SJSA1 (cell line): ENCODE measurements around the gene EFCAB11. TPM values are rescaled to one million over a fixed set of nuclear protein-coding genes. Genes with fewer than 3 reads are reported as not detected.
A peak's percentile ranks its signal among the peaks of the same experiment; 100 is the strongest.
"Not testable (repeated sequence)": the region's sequence is repeated elsewhere in the genome, so short reads cannot be mapped to it uniquely, and the experiment has no call there.

Experiments
- DNase-seq, 2 experiments: peaks; one replicate each; pipeline ENCODE4 v3.0.0-alpha.2; 2015 to 2020; ENCODE audit warnings: low spot score in 2 of 2, low read depth in 1 of 2
- H3K27ac ChIP-seq: fragments of 250-450 bp; sonication (Bioruptor Pico); 2 replicates; pipeline ENCODE4 v1.5.1; 2020; ENCODE audit warnings: mild to moderate bottlenecking, moderate library complexity
- H3K27me3 ChIP-seq: fragments of 250-450 bp; sonication (Bioruptor Pico); replicated peaks from 2 replicates; pipeline ENCODE4 v1.5.1; 2020; ENCODE audit warnings: mild to moderate bottlenecking, moderate library complexity
- H3K36me3 ChIP-seq: fragments of 250-450 bp; sonication (Bioruptor Pico); 2 replicates; pipeline ENCODE4 v1.5.1; 2020; ENCODE audit warnings: mild to moderate bottlenecking
- H3K4me1 ChIP-seq: fragments of 250-450 bp; sonication (Bioruptor Pico); replicated peaks from 2 replicates; pipeline ENCODE4 v1.6.1; 2021; ENCODE audit warnings: mild to moderate bottlenecking
- H3K4me3 ChIP-seq: fragments of 250-450 bp; sonication (Bioruptor Pico); 2 replicates; pipeline ENCODE4 v1.5.1; 2020; ENCODE audit warnings: mild to moderate bottlenecking
- H3K9me3 ChIP-seq: fragments of 250-450 bp; sonication (Bioruptor Pico); replicated peaks from 2 replicates; pipeline ENCODE4 v1.5.1; 2020; ENCODE audit warnings: mild to moderate bottlenecking
- total RNA-seq: library from RNA; depleted of rRNA; stranded (reverse); fragments of >200 nt; shearing (Covaris generic); gene quantifications from 2 replicates; pipeline ENCODE4 v1.2.3, GENCODE V29; 2014

Gene EFCAB11
- total RNA-seq, 1 experiment from 2014 or later: 12.3 TPM

- H3K27me3 ChIP-seq: no peaks in the 10 kb centered on the region
- 0 out of 2 replicates have a peak, but pooled peaks cover 4% of the 10 kb centered on the region for H3K9me3 ChIP-seq
- H3K4me1 ChIP-seq: 0 out of 2 replicates have a peak, but pooled peaks cover 3% of the 10 kb centered on the region
- H3K36me3 ChIP-seq: no peaks in the 10 kb centered on the region
- no peak overlapping the region for H3K27ac ChIP-seq
- no peak overlapping the region for H3K4me3 ChIP-seq
- no peak for DNase-seq
Observed at GRCh38 chr14:89892953-89893352, 61.6 kb downstream of the EFCAB11 start.

- not testable (repeated sequence) for H3K4me3 ChIP-seq, H3K27me3 ChIP-seq, DNase-seq, H3K4me1 ChIP-seq, H3K36me3 ChIP-seq, H3K27ac ChIP-seq, H3K9me3 ChIP-seq
Observed at GRCh38 chr14:89891721-89892120, 62.8 kb downstream of the EFCAB11 start.

DNA sequence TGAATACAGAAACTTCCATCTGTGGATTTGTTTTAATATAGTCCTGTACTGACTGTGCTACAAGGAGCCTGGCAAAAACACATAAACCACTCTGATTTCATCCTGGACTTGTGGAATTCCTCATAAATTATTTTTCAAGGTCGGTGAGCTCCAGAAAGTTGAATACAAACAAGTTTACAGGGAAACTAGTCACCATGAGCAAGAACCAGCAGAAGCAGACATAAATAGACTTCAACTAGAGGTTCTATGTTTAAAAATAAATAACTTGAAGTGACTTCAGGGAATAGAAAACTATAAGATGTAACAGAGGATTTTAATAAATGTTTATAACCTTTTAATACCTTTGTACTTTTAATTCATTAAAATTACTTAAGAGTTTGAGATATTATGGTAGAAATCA lies 63.5 kb downstream of the EFCAB11 start:
- Histone ChIP-seq H3K4me3 (no peak overlapping the region), H3K36me3 (no peaks in the 10 kb centered on the region), H3K27ac (no peak overlapping the region), H3K9me3 (0 out of 2 replicates have a peak, but pooled peaks cover 4% of the 10 kb centered on the region), H3K4me1 (0 out of 2 replicates have a peak, but pooled peaks cover 3% of the 10 kb centered on the region), H3K27me3 (no peaks in the 10 kb centered on the region)
- DNase-seq: no peak

DNA sequence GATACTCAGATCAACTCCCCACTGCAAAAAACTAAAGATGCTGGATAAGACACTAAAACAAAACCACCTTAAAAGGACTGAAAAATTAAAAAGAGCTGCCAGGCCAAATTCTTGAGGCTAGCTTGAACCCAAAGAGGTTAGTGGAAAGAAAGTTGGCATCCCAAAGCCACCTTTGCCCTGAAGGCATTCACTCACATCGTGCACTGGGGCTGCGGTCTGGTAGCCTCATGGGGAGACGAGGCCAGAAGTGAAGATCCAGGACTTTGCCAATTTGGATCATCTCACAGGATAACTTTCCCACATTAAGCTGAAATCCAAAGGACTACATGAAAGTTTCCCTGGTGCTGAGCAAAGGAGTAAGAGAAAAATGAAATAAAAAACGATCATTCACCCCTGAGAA lies 63.9 kb downstream of the EFCAB11 start:
- 0 out of 2 replicates have a peak, but pooled peaks cover 3% of the 10 kb centered on the region for H3K4me1 ChIP-seq
- no peak overlapping the region for H3K27ac ChIP-seq
- 0 out of 2 replicates have a peak, but pooled peaks cover 4% of the 10 kb centered on the region for H3K9me3 ChIP-seq
- no peaks in the 10 kb centered on the region for H3K27me3 ChIP-seq
- H3K4me3 ChIP-seq: no peak overlapping the region
- DNase-seq: no peak
- no peaks in the 10 kb centered on the region for H3K36me3 ChIP-seq

GRCh38 chr14:89889626-89890025 lies 64.9 kb downstream of the EFCAB11 start:
- DNase-seq: no peak
- Histone ChIP-seq H3K4me3 (no peak overlapping the region), H3K36me3 (no peaks in the 10 kb centered on the region), H3K27me3 (no peaks in the 10 kb centered on the region), H3K27ac (no peak overlapping the region), H3K4me1 (0 out of 2 replicates have a peak, but pooled peaks cover 3% of the 10 kb centered on the region), H3K9me3 (0 out of 2 replicates have a peak, but pooled peaks cover 4% of the 10 kb centered on the region)

- H3K27me3 ChIP-seq: no peaks in the 10 kb centered on the region
- no peaks in the 10 kb centered on the region for H3K36me3 ChIP-seq
- H3K4me1 ChIP-seq: 0 out of 2 replicates have a peak, but pooled peaks cover 3% of the 10 kb centered on the region
- no peak for DNase-seq
- no peaks in the 10 kb centered on the region for H3K9me3 ChIP-seq
- H3K4me3 ChIP-seq: no peak overlapping the region
- no peak overlapping the region for H3K27ac ChIP-seq
Observed at GRCh38 chr14:89884761-89885160, 69.8 kb downstream of the EFCAB11 start.

DNA sequence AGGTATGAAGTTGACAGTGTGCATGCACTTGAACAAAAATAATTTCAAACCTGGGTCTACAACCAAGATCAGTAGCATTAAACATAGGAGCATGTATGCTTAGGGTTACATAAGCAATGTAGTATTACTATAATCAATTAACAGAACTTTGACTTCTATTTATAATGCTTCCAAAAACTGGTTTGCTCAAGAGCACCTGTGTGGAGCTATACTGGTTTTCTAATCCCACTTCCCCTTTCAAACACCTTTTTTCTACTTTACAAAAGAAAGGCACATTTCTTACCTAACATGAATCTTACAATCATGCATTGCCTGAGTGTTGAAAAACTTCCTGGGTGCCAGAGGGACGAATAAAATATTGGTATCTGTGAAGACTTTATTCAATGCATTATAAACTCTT lies 72.7 kb downstream of the EFCAB11 start:
- no peaks in the 10 kb centered on the region for H3K9me3 ChIP-seq
- no peaks in the 10 kb centered on the region for H3K27me3 ChIP-seq
- no peaks in the 10 kb centered on the region for H3K4me1 ChIP-seq
- H3K4me3 ChIP-seq: no peak overlapping the region
- no peak for DNase-seq
- H3K27ac ChIP-seq: no peak overlapping the region
- H3K36me3 ChIP-seq: no peaks in the 10 kb centered on the region

DNA sequence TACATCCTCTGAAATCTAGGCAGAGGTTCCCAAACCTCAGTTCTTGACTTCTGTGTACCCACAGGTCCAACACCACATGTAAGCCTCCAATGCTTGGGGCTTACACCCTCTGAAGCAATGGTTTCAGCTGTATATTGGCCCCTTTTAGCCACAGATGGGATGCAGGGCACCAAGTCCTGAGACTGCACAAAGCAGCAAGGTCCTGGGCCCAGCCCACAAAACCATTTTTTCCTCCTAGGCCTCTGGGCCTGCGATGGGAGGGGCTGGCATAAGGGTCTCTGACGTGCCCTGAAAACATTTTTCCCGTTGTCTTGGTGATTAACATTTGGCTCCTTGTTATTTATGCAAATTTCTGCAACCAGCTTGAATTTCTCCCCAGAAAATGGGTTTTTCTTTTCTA lies 80.4 kb downstream of the EFCAB11 start:
- not testable (repeated sequence) for H3K36me3 ChIP-seq, H3K27me3 ChIP-seq, H3K27ac ChIP-seq, H3K9me3 ChIP-seq, DNase-seq, H3K4me3 ChIP-seq
- peaks cover 12% of the 10 kb centered on the region for H3K4me1 ChIP-seq

- H3K27ac ChIP-seq: no peak overlapping the region
- no peaks in the 10 kb centered on the region for H3K36me3 ChIP-seq
- no peak overlapping the region for H3K4me3 ChIP-seq
- DNase-seq: no peak
- H3K9me3 ChIP-seq: peaks cover 3% of the 10 kb centered on the region
- peaks cover 24% of the 10 kb centered on the region for H3K4me1 ChIP-seq
- no peaks in the 10 kb centered on the region for H3K27me3 ChIP-seq
Observed at GRCh38 chr14:89870316-89870715, 84.2 kb downstream of the EFCAB11 start.

DNA sequence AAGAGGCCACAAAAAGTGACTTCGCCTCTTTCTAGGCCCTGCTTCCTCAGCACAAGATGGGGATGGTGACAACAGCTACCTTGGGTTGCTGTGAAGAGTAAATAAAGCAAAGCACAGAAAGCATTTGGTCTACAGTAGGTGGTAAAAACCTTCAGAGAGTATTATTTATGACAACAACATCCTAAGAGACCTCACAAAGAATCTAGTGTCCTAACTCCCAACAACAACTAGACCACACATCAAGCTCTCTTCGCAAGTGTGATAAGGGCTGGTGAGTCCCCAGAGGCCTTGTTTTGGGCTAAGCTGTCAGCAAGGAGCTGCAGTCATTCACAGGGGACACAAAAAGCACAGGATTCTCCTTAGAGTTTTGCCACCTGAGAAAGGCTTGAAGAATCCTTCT lies 84.9 kb downstream of the EFCAB11 start:
- DNase-seq: peak in 1 of 2 experiments; percentile 52
- Histone ChIP-seq H3K4me3 (no peak overlapping the region), H3K9me3 (peaks cover 3% of the 10 kb centered on the region), H3K36me3 (no peaks in the 10 kb centered on the region), H3K27me3 (no peaks in the 10 kb centered on the region), H3K27ac (no peak overlapping the region), H3K4me1 (peaks cover 24% of the 10 kb centered on the region)

GRCh38 chr14:89866458-89866857 lies 88.1 kb downstream of the EFCAB11 start:
- DNase-seq: no peak
- Histone ChIP-seq H3K27me3 (no peaks in the 10 kb centered on the region), H3K27ac (no peak overlapping the region), H3K4me3 (no peak overlapping the region), H3K36me3 (no peaks in the 10 kb centered on the region), H3K4me1 (peaks cover 24% of the 10 kb centered on the region), H3K9me3 (peaks cover 3% of the 10 kb centered on the region; the same call in 1 of the 2 replicates)

DNA sequence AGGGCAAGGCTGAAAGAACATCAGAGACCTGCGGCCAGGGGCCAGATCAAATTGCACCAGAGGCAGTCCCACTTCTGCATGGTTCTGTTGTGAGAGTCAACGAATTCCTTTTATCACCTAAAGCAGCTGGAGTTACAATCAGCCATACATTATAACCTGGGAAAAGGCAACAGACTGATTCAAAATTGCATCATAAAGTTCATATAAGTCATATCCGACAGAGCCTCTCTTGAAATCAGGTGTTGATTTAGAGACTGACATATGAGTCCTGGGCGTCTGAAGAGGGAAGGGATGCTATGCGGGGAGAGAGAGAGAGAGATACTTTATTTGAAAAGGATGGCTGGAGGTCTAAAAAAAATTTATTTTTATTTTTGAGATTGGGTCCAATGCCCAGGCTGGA lies 89.4 kb downstream of the EFCAB11 start:
- H3K9me3 ChIP-seq: peaks cover 3% of the 10 kb centered on the region; the same call in 1 of the 2 replicates

GRCh38 chr14:89862856-89863255 lies 91.7 kb downstream of the EFCAB11 start:
- DNase-seq: no peak
- H3K4me1 ChIP-seq: peaks cover 9% of the 10 kb centered on the region

More for the DNA sequence above, 89.4 kb downstream of the EFCAB11 start:
- Histone ChIP-seq H3K27ac (no peak overlapping the region), H3K4me3 (no peak overlapping the region), H3K36me3 (peaks cover 4% of the 10 kb centered on the region; the same call in 1 of the 2 replicates), H3K27me3 (no peaks in the 10 kb centered on the region), H3K4me1 (peaks cover 22% of the 10 kb centered on the region)
- no peak for DNase-seq

DNA sequence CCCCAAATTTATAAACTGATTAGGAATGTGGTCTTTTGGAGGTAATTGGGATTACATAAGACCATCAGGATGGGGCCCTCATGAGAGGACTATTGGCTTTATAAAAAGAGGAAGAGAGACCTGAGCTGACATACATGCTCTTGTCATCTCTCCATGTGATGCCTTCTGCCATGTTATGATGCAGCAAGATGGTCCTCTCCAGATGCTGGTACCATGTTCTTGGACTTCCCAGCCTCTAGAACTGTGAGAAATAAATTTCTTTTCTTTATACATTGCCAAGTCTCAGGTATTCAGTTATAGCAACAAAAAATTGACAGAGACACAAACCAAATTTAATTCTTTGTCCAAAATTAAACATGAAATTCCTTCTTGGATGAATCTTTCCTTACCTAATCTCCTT lies 92.9 kb downstream of the EFCAB11 start:
- H3K27ac ChIP-seq: no peak overlapping the region
- H3K4me1 ChIP-seq: peaks cover 13% of the 10 kb centered on the region
- H3K36me3 ChIP-seq: peaks cover 4% of the 10 kb centered on the region; the same call in 1 of the 2 replicates
- H3K4me3 ChIP-seq: no peak overlapping the region
- no peaks in the 10 kb centered on the region for H3K27me3 ChIP-seq
- DNase-seq: no peak
- no peaks in the 10 kb centered on the region for H3K9me3 ChIP-seq

More at GRCh38 chr14:89862856-89863255, 91.7 kb downstream of the EFCAB11 start:
- no peak overlapping the region for H3K4me3 ChIP-seq
- H3K9me3 ChIP-seq: peaks cover 3% of the 10 kb centered on the region; the same call in 1 of the 2 replicates
- H3K27me3 ChIP-seq: no peaks in the 10 kb centered on the region
- peaks cover 4% of the 10 kb centered on the region; the same call in 1 of the 2 replicates for H3K36me3 ChIP-seq
- no peak overlapping the region for H3K27ac ChIP-seq

- peaks cover 4% of the 10 kb centered on the region; the same call in 1 of the 2 replicates for H3K36me3 ChIP-seq
- H3K27me3 ChIP-seq: no peaks in the 10 kb centered on the region
- H3K4me1 ChIP-seq: peaks cover 16% of the 10 kb centered on the region
- DNase-seq: no peak
- H3K27ac ChIP-seq: no peak overlapping the region
- no peaks in the 10 kb centered on the region for H3K9me3 ChIP-seq
- no peak overlapping the region for H3K4me3 ChIP-seq
Observed at GRCh38 chr14:89858089-89858488, 96.4 kb downstream of the EFCAB11 start.
